IPS DF 4.7 (cell line): ENCODE results near the gene MSMP.

Experiments used
- DNase-seq: peaks from one replicate; pipeline ENCODE4 v3.0.0-alpha.2; 2013; ENCODE audit warnings: low spot score; ENCODE audit errors: extremely low read depth

MSMP gene, protein sequence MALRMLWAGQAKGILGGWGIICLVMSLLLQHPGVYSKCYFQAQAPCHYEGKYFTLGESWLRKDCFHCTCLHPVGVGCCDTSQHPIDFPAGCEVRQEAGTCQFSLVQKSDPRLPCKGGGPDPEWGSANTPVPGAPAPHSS

DNA sequence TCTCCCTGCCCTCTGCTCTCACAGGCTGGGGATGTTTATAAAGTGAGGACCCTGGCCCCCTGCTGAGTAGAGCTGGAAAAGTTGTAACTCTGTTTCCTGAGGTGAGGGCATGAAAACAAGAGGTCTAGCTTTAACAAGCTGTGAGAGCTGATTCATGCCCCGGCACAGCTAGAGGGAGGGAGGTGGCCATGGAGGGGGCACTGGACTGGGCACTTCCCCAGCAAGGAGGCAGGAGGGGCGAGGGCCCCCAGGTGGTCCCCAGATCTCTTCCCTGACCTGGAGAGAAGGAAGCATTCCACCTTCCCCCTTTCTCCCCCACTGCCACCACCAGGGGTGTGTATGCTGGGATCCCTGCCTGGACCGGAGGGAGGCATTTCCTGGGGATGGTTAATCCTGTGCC lies at the start of gene MSMP:
Gene MSMP, minus strand, starts transcription at position 13 of the 400 bp plus-strand sequence. CDS start 147 bp downstream, outside the sequence.
- DNase-seq, result no peak

DNA sequence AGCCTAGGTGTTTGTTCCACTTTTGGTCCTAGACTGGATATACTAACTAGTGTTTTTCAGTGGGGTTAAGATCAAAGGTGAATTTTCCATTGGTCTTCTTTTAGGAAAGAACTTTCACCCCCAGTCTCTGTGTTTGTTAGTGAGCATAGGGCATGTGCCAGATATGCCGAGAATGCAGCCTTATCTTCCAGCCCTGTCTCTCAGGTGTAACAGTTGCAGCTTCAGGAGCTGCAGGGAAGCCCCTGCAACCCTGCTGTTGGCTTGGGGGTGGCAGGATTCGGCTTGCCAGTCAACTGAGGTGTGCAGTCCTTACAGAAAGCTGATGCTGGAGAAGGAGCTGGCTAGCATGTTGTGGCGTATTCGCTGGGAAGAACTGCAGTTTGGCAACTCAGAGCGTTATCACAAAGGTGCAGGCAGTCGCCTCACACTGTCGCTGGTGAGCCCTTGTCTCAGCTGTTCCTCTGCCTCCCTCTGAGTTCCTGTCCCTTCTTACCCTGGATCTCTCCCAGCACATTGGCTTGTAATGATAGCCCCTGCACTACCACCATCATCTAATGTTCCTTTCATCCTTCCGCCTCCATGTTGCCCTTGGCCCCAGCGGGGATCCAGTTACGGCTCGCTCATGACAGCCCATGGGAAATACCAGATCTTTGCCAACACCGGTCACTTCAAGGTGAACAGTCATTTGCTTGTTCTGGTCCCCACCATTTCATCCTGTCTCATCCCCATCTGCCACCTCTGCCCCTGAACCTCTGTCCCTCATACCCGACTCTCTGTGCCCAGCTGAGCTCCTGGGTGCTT lies 47.5 kb upstream of the MSMP start:
- no peak for DNase-seq

DNA sequence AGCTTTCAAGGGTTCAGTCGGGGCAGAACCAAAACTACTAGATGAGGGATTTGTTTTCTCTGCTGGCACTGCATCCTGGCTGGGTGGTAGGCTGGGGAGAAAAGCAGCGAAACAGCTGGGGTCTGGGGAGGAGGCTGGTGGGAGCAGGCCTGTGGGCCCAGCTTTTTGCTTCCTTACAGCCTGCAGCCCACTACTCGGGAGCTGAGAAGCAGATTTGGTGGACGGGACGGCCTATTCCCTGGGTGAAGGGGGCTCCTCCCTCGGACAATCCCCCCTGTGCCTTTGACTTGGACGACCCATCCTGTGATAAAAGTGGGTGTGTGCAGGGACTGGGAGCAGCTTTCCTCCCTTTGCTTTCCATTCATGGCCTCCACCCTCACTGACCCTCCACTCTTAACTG lies 46.5 kb upstream of the MSMP start:
- no peak for DNase-seq

DNA sequence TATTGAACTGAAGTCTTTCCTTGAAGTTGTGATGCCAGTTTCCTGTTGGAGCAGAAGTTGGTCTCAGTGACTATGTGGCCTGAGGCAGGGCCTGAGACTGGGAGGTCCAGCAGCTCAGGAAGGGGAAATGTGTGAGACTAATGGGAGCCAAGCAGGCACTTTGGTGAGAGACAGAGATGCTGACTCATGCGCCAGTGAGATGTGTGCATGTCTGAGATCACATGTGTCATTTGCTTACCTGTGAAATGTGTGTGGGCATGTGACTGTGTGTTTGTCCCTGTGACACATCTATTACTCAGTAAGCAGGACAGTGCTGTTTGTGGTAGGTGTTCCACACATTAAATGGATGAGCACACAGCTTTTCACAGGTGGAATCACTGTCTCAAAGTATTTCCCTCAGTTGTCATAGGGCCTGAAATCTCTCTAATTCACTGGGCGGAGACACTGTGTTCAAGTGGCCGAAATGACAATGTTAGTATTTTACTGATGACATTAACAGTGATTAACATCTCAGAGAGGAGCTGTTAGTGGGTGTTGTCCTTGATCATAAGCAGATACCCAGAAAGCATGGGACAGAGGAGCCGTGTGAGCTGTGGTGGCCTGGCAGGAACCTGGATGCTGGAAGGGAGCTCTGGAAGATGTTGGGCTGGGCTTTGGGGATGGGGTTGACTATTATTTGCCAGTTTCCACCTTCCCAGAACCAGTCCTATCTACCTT lies 44.7 kb upstream of the MSMP start:
- no peak for DNase-seq

DNA sequence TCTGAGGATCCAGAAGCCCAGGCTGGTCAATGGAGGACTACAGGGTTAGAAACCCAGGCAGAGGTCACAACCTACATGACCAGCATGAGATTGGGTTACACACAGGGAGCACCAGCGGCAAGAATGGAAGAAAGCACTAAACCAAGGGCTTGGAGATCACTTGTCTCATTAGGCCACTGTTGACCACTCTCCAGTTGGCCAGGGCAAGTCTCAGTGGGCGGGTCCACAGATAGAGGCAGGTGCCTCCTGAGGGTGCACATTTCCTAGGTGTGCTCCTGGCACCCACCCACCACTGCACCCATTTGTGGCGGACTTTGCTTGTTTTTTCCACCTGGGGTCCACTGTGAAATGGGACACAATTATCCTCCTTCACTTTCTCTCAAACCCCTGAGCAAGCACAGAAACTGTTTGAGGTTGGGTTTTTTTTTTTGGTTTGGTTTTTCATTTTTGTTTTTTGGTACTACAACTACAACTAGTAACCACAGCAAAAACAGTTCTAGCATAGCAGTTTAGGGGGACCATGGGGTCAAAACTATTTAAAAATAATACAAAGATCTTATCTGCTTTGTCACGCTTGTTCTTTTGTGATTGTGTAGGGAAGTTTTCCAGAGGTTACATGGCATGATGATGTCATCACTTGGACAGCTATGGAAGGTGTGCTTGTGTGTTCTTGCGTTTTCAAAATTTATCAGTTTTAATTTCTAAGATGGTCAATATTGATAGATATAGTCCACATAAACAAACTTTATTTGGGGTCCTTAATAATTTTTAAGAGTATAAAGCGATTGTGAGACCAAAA lies 43.4 kb upstream of the MSMP start:
- DNase-seq, result no peak

DNA sequence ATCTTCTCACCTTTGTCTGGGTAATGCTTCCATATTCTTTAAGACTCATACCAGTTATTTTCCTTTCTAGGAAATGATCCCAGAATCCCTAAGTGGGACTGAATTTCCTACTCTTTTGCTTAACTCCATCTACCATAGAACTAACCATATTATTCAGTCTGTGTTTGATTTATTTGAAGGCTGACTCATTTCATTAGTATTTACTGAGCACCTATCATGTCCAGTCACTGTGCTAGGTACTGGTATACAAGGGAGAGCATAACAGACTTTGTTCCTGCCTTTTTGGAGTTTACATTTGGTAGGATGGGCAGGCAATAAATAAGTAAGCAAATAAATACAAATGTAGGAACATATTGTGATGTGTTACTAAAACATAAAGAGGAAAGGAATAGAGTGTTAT lies 41.6 kb upstream of the MSMP start:
- DNase-seq, result no peak

DNA sequence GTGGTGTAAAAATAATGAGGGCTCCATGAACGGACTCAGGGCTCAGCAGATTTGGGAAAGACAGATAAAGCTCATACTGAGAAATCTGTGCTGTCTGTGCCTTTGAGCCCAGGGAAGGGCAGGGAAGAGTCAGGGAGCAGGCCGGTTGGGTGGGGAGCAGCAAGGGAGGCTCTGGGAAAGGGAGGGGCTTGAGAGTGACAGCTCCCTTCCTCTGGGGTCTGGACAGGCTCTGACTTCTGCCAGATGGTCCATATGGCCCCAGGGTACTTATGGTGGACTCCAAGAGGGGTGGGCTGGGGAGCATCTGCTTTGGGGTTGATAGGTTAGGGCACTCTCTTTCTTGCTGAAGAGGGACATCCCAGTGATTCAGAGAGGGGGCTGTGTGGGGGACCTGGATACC lies 39.4 kb upstream of the MSMP start:
- no peak for DNase-seq

DNA sequence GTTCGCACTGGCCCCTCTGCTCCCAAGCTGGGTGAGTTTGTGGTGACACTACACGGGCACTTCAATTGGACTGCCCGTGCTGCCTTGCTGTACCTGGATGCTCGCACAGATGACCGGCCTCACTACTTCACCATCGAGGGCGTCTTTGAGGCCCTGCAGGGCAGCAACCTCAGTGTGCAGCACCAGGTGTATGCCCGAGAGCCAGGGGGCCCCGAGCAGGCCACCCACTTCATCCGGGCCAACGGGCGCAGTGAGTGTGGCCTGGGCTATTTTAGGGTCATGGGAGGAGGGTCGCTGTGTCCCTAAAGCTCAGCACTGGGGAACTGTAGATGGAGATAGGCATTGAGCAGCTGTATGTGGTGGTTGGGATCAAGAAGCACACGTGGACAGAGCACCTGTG lies 38.8 kb upstream of the MSMP start:
- DNase-seq, result no peak

DNA sequence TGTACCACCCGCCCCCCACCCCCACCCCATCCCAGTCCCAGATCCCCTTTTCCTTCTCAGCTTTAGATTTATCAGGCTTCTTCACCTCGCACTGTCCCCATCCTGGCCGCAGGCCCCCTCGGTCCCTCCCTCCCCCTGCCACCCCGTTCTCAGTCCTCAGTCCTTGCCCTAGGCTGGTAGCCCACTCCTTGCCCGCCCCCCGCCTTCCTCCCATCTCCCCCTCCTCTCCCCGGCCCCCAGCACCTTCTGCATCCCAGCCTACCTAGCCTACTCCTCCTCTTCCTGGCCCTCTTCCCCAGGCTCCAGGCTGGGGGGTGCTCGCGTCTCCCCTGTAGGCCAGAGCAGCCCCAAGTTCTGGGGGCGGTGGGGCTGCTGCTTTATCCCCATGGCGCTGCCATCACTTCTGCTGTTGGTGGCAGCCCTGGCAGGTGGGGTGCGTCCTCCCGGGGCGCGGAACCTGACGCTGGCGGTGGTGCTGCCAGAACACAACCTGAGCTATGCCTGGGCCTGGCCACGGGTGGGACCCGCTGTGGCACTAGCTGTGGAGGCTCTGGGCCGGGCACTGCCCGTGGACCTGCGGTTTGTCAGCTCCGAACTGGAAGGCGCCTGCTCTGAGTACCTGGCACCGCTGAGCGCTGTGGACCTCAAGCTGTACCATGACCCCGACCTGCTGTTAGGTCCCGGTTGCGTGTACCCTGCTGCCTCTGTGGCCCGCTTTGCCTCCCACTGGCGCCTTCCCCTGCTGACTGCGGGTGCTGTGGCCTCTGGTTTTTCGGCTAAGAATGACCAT lies 38.1 kb upstream of the MSMP start:
- DNase-seq, result no peak

DNA sequence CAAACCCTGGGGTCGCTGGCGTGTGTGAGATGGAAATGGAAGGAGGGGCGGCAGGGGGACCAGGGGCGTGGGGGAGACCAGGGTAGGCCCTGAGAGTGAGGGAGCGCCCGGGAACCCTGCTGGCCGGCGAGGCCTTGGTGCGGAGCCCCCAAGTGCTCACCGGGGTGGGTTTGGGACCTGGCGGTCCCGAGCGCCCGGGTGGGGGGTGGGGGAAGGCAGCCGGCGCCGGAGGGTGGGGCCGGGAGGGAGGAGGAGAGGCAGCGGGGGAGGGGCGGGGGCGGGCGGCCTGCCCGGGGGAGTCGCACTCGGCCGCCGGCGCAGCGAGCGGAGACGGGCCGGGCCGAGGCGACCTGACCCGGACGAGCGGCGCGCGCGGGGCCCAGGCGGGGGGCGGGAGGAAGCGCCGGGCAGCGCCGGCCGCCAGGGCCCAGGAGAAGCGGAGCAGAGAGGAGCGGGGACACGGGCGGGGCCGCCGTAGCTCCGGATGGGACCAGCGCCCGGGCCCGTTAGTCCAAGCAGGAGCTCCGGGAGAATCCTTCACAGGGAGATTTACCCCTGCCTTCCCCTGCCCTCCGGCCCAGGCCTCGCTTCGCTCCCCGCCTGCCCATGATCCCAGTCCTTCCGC lies 37.3 kb upstream of the MSMP start, which contains the start of gene NPR2:
Gene NPR2, plus strand, starts transcription at position 295 of the 625 bp plus-strand sequence. CDS start 818 bp downstream, outside the sequence.
- DNase-seq, result no peak

DNA sequence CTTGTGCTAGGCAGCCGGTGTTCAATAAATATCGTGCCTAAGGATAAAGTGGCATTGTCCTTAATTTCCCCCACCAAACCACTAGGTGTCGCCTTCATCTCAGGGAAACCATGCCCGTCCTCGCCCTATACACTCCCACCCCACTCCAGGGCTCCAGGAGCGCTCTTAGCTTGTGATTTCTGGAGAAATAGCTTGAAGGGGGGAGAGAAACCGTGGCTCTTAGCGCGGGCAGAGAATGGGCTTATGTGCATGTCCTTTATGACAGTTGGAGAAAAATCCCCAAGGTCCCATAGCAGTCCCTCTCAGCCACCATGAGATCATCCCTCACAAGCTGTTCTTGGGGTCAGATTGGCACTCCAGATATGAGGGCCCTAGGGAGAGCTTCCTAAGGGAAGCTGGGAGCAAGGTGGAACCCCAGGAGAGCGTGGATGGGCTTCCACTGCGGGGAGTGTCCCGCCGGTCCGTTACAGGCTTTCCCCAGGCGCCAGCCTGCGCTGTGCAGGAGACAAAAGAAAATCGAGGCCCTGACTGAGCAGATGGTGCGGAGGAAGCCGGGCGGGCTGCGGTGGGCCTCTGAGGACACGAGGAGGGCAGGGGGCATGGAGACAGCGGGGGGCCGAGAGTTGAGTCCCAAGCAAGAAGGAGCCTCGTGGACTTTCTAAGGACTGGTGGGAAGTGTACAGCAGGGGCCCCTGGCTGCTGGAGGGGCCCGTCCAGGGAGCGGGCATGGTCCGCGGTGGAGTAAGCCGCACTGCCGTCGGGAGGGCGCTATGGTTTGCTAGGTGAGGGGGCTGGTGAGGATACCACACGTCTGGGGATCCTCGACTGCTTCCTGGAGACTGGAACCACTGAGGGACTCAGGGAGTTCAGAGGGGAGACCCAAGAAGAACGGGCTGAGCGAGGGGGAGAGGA lies 36.6 kb upstream of the MSMP start:
- DNase-seq, result no peak

DNA sequence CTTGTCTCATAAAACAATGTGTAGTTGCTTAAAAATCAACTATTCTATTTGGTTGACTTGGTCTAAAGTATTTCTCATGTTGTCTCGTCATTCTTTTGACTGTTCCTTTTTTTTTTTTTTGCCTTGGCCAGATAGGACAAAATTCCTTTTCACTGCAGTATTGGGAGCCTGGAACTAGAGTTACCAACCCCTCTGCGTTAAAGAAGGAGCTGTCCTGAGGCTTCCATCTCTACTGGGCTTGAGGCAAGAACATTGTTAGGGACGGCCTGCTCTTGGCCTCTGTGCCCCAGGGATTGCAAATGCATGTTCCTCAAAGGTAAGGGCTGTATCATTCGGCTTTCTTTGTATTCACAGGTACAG lies 35.9 kb upstream of the MSMP start:
- no peak for DNase-seq

DNA sequence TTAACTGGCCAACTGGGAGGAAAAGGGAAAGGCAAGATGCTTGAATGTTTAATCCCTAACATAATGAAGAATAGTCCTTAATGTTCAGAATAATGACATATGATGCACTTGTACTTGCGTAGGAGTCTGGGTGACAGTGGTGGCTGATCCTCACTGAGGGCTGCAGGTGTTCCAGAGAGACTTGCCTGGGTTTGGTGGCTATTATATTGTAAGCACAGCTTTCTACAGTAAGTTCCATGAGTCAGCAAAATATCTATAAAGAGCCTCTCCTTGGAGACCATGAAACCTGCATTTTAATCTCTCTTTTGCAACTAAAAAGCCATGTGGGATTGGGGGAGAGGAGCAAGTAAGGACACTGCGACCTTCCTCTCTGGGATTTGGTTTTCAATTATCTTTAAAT lies 35.5 kb upstream of the MSMP start:
- DNase-seq, result no peak

DNA sequence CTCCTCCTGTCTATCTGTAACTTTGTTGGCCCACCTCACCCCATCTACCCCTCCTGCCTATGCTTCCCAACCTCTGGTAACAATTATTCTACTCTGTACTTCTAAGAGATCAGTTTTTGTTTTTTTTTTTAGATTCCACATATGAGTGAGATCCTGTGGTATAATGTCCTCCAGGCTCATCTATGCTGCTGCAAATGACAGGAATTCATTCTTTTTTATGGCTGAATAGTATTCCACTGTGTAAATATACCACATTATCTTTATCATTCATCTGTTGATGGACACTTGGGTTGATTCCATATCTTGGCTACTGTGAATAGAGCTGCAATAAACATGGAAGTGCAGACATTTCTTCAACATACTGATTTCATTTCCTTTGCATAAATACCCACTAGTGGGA lies 29.3 kb upstream of the MSMP start:
- no peak for DNase-seq

DNA sequence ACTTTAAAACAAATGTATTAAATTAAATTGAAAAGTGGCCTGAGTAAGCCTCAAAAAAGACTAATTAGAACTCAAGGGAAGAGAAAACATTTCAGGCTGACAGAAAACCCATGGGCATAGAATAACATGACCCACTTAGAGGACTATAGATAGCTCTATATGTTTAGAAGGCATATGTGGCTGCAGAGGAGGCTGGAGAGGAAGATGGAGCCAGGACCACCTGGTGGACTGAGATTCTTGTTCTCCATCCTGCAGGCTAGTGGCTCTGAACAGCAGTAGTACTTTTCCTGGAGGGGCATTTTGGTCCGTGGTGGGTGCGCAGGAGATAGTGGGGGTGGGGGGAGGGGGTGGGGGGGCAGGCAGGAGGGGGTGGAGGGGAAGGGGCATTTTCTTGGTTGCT lies 27.0 kb upstream of the MSMP start:
- DNase-seq, result no peak

DNA sequence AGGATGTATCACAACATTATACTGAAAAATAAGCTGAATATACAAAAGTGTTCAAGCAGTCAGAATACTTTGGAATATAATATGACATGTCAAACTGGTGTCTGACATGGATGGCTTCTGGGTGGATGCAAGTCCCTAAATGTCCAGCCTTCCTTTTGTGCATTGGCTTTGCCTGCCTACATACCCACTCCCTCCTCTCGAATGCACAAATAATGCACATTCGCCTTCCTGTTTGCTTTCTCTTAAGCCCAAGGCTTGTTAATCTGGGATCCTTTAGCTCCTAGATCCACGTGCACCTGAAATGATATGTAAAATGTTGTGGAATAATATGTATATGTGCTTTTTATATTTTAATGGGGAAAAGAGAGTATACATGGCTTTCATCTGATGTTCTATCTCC lies 24.4 kb upstream of the MSMP start:
- DNase-seq, result no peak

DNA sequence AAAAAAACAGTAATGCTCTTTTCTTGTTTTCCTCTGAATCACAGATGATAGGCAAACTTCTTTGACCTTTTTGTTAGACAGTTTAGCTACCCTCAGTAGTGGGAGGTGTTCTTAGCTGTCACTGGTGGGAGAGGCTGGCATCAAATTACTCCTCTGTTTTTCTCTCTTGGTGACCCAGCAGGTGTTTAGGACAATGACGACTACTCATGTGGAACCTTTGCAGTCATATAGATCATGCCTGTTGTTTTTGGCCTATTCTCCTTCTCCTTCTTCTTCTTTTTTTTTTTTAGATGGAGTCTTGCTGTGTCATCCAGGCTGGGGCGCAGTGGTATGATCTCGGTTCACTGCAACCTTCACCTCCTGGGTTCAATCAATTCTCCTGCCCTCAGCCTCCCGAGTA lies 21.9 kb upstream of the MSMP start:
- DNase-seq, result no peak

DNA sequence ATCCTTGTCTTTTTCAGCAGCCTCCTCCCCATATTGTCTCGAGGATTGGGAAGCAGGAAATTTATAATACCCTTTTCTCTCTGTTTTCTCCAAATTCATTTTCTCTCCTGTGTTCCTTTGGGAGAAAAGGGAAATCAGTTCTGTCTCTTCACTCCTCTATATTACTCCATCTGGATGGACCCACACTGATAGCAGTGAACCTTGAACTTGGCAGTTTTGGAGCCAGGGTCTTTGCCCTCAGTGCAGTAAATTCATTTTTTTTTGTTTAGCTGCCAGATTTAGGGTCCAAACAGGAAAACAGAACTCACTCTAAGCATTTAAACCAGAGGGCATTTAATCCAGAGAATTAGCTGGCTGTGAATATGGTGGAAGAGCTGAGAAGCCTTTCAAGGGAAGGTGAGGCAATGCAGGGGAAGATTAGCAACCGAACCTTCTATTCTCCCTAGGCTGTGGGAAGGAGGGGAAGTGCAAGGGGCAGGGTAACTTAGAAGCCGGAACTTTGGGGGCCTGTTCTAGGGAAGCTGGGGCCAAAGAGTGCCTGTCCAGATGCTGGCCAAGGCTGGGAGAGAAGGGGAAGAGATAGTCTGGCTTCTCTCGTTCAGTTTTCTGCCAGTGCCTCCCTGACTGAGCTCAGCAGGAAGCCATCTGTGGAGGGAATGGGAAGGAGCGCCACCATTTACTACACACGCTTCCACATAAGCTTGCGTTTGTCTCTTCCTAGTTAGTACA lies 21.0 kb upstream of the MSMP start:
- no peak for DNase-seq

DNA sequence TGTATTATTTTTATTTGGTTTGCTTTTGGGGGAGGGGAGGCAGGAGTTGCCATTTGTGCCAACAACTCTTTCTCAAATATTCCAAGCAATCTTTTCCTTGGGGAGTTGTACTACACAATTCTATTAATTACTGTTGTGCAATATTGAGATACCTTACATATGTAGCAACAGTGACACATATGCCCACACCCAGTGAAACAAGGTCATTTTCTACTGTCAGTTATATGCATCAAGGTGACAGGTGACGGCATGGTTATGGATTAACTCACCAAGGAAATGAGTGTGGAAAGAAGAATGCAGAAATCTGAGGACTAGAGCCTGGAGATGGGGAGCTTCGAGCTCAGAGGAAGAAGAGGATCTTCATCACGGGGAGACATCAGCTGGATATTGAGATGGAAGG lies 17.9 kb upstream of the MSMP start:
- no peak for DNase-seq
